Measurements from ENCODE around the gene TSPO. TPM values are rescaled to one million over a fixed set of nuclear protein-coding genes. Genes with fewer than 3 reads are reported as not detected.

The TSPO gene
- total and polyA plus RNA-seq, 2 experiments from 2014 or later, result 61.8 to 138 TPM

DNA sequence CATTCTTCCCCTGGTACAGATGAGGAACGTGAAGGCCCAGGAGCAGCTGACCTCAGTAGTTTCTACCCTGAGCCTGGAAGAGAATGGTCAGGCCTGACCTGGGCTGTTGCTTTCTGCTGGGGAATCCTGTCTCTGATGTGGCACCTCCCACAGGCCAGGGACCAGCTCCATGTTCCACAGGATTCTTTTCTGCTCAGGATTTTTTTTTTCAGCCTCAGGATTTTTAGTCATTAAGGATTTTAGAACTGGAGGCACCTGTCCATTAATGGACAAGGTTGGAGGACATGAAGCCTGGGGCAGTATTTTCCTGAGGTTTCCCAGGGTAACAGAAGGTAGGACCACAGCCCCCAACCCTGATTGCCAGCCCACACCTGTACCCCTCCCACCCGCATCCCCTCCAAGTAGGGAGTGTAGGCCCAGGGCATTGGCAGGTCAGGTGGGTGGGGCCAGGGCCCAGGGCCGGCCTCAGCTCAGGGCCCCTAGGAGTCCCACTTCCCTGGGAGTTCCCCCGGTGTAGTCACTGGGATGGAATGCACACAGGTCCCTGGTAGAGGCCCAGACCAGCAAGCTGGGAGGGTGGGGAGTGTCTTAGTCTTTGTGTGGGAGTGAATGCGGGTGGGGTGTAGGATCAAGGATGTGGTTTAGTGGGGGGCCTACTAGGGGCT lies 24.7 kb upstream of the TSPO start:
- DNase-seq (ENCODE audit: low spot score), result peak; percentile 88
- Histone ChIP-seq H3K36me3 (replicated peaks; ENCODE audit: insufficient read depth, low read depth) (no peaks in the 10 kb centered on the region), H3K4me1 (ENCODE audit: insufficient read depth) (peaks cover 42% of the 10 kb centered on the region), H3K27ac (peak overlapping the region; percentile 94), H3K9me2 (replicated peaks; ENCODE audit: insufficient read depth) (no peaks in the 10 kb centered on the region), H2AFZ (no peak overlapping the region), H4K20me1 (ENCODE audit: insufficient read depth, poor library complexity, severe bottlenecking) (no peaks in the 10 kb centered on the region), H3K4me2 (peak overlapping the region; percentile 49), H3K9me3 (ENCODE audit: low read depth) (no peaks in the 10 kb centered on the region), H3K79me2 (no peaks in the 10 kb centered on the region), H3K27me3 (no peaks in the 10 kb centered on the region), H3K4me3 (no peak overlapping the region)
- TF ChIP-seq, protein P1, sequence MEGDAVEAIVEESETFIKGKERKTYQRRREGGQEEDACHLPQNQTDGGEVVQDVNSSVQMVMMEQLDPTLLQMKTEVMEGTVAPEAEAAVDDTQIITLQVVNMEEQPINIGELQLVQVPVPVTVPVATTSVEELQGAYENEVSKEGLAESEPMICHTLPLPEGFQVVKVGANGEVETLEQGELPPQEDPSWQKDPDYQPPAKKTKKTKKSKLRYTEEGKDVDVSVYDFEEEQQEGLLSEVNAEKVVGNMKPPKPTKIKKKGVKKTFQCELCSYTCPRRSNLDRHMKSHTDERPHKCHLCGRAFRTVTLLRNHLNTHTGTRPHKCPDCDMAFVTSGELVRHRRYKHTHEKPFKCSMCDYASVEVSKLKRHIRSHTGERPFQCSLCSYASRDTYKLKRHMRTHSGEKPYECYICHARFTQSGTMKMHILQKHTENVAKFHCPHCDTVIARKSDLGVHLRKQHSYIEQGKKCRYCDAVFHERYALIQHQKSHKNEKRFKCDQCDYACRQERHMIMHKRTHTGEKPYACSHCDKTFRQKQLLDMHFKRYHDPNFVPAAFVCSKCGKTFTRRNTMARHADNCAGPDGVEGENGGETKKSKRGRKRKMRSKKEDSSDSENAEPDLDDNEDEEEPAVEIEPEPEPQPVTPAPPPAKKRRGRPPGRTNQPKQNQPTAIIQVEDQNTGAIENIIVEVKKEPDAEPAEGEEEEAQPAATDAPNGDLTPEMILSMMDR (IDR thresholded peaks at IDR 0.05; ENCODE audit: poor library complexity), result no peak
- TF ChIP-seq EZH2phosphoT487 (IDR thresholded peaks at IDR 0.05; ENCODE audit: low read depth, severe bottlenecking, unreplicated experiment), result no peak
- TF ChIP-seq EZH2 (IDR thresholded peaks at IDR 0.05; ENCODE audit: borderline replicate concordance), result no peak
- 50% methylated on average over 5 of the region's 5 CpGs for WGBS (ENCODE audit: low lambda C conversion rate, missing lambda C conversion rate)

- H3K4me2 ChIP-seq, result peak overlapping the region; percentile 49
- TF ChIP-seq EZH2phosphoT487 (IDR thresholded peaks at IDR 0.05; ENCODE audit: low read depth, severe bottlenecking, unreplicated experiment), result no peak
- TF ChIP-seq EZH2 (IDR thresholded peaks at IDR 0.05; ENCODE audit: borderline replicate concordance), result no peak
Observed at GRCh38 chr22:43127166-43127908, 24.0 kb upstream of the TSPO start.

GRCh38 chr22:43128116-43128515 lies 23.2 kb upstream of the TSPO start:
- H4K20me1 ChIP-seq (ENCODE audit: insufficient read depth, poor library complexity, severe bottlenecking), result no peaks in the 10 kb centered on the region
- 94% methylated on average over 13 of the region's 13 CpGs for WGBS (ENCODE audit: low lambda C conversion rate, missing lambda C conversion rate)
- H3K36me3 ChIP-seq (replicated peaks; ENCODE audit: insufficient read depth, low read depth), result no peaks in the 10 kb centered on the region
- TF ChIP-seq, protein P1 (IDR thresholded peaks at IDR 0.05; ENCODE audit: poor library complexity), result no peak
- TF ChIP-seq EZH2phosphoT487 (IDR thresholded peaks at IDR 0.05; ENCODE audit: low read depth, severe bottlenecking, unreplicated experiment) (no peak), EZH2 (IDR thresholded peaks at IDR 0.05; ENCODE audit: borderline replicate concordance) (no peak)
- no peak for DNase-seq (ENCODE audit: low spot score)
- no peaks in the 10 kb centered on the region for H3K9me3 ChIP-seq (ENCODE audit: low read depth)
- H3K9me2 ChIP-seq (replicated peaks; ENCODE audit: insufficient read depth), result no peaks in the 10 kb centered on the region
- peak overlapping the region; percentile 20 for H3K4me2 ChIP-seq
- H2AFZ ChIP-seq, result no peak overlapping the region
- H3K27me3 ChIP-seq, result no peaks in the 10 kb centered on the region
- H3K4me1 ChIP-seq (ENCODE audit: insufficient read depth), result peaks cover 42% of the 10 kb centered on the region
- H3K4me3 ChIP-seq, result no peak overlapping the region
- H3K79me2 ChIP-seq, result no peaks in the 10 kb centered on the region
- peak overlapping the region; percentile 94 for H3K27ac ChIP-seq

More at GRCh38 chr22:43127166-43127908, 24.0 kb upstream of the TSPO start:
- no peaks in the 10 kb centered on the region for H3K27me3 ChIP-seq
- H3K36me3 ChIP-seq (replicated peaks; ENCODE audit: insufficient read depth, low read depth), result no peaks in the 10 kb centered on the region
- H3K9me3 ChIP-seq (ENCODE audit: low read depth), result no peaks in the 10 kb centered on the region
- no peak overlapping the region for H3K4me3 ChIP-seq
- H2AFZ ChIP-seq, result no peak overlapping the region
- DNase-seq (ENCODE audit: low spot score), result peak; percentile 75
- peak overlapping the region; percentile 94 for H3K27ac ChIP-seq
- H4K20me1 ChIP-seq (ENCODE audit: insufficient read depth, poor library complexity, severe bottlenecking), result no peaks in the 10 kb centered on the region
- H3K9me2 ChIP-seq (replicated peaks; ENCODE audit: insufficient read depth), result no peaks in the 10 kb centered on the region
- peaks cover 42% of the 10 kb centered on the region for H3K4me1 ChIP-seq (ENCODE audit: insufficient read depth)
- 83% methylated on average over 17 of the region's 17 CpGs for WGBS (ENCODE audit: low lambda C conversion rate, missing lambda C conversion rate)
- no peaks in the 10 kb centered on the region for H3K79me2 ChIP-seq

GRCh38 chr22:43128928-43129424 lies 22.4 kb upstream of the TSPO start:
- peak; percentile 76 for DNase-seq (ENCODE audit: low spot score)
- Histone ChIP-seq H3K4me2 (peak overlapping the region; percentile 41), H3K79me2 (no peaks in the 10 kb centered on the region), H4K20me1 (ENCODE audit: insufficient read depth, poor library complexity, severe bottlenecking) (no peaks in the 10 kb centered on the region), H2AFZ (no peak overlapping the region), H3K9me2 (replicated peaks; ENCODE audit: insufficient read depth) (no peaks in the 10 kb centered on the region), H3K36me3 (replicated peaks; ENCODE audit: insufficient read depth, low read depth) (no peaks in the 10 kb centered on the region), H3K4me3 (no peak overlapping the region), H3K27me3 (no peaks in the 10 kb centered on the region), H3K9me3 (ENCODE audit: low read depth) (no peaks in the 10 kb centered on the region), H3K27ac (peak overlapping the region; percentile 94), H3K4me1 (ENCODE audit: insufficient read depth) (peaks cover 42% of the 10 kb centered on the region)
- TF ChIP-seq, protein P1 (IDR thresholded peaks at IDR 0.05; ENCODE audit: poor library complexity), result no peak
- no peak for TF ChIP-seq EZH2phosphoT487 (IDR thresholded peaks at IDR 0.05; ENCODE audit: low read depth, severe bottlenecking, unreplicated experiment)
- no peak for TF ChIP-seq EZH2 (IDR thresholded peaks at IDR 0.05; ENCODE audit: borderline replicate concordance)
- 67% methylated on average over 20 of the region's 20 CpGs for WGBS (ENCODE audit: low lambda C conversion rate, missing lambda C conversion rate)
